Naive thymus-derived CD4-positive, alpha-beta T cell (primary cell): ENCODE measurements around the gene BBOX1. TPM values are rescaled to one million over a fixed set of nuclear protein-coding genes. Genes with fewer than 3 reads are reported as not detected.

Experiments used
- ATAC-seq: fragments of 150-1000 bp; cut with Tn5 transposase; 2 replicates; pipeline ENCODE4 v1.10.0; 2021; ENCODE audit warnings: mild to moderate bottlenecking, moderate library complexity
- CTCF ChIA-PET: fragments of 350-600 bp; sonication (Branson Sonifier 250); formaldehyde crosslinking; loops from one replicate; lab custom pipeline; 2021; ENCODE audit warnings: antibody characterized with exemption; lab: Charles Lee
- POLR2A ChIA-PET: fragments of 350-600 bp; sonication (Branson Sonifier 250); formaldehyde crosslinking; loops from one replicate; lab custom pipeline; 2021; ENCODE audit warnings: antibody characterized with exemption, inconsistent platforms; lab: Charles Lee
- DNase-seq, 9 donors: peaks; one replicate each; pipeline versions ENCODE4 v3.0.0 to v3.0.0-alpha.2; 2020 to 2022; ENCODE audit warnings: mixed read lengths in 1 of 9
- H3K27ac ChIP-seq: one replicate; pipeline ENCODE4 v1.7.0; 2013; ENCODE audit warnings: mild to moderate bottlenecking, low read depth, low read length, moderate library complexity
- H3K27me3 ChIP-seq, 2 donors: one replicate each; pipeline ENCODE4 v1.7.0; 2013; ENCODE audit warnings: low read length in 2 of 2, mild to moderate bottlenecking in 2 of 2, moderate library complexity in 2 of 2; ENCODE audit not compliant: control insufficient read depth in 2 of 2, insufficient read depth in 2 of 2
- H3K36me3 ChIP-seq, 3 experiments: 1 replicate in 2 of 3; 2 replicates in 1 of 3; pipeline ENCODE4 v1.7.0; 2013; ENCODE audit warnings: low read length in 3 of 3, mild to moderate bottlenecking in 3 of 3, moderate library complexity in 1 of 3; ENCODE audit not compliant: insufficient read depth in 3 of 3, control insufficient read depth in 2 of 3
- H3K4me1 ChIP-seq, 2 donors: one replicate each; pipeline ENCODE4 v1.7.0; 2013; ENCODE audit warnings: low read length in 2 of 2, mild to moderate bottlenecking in 2 of 2, moderate library complexity in 1 of 2; ENCODE audit not compliant: control insufficient read depth in 2 of 2, insufficient read depth in 2 of 2
- H3K4me3 ChIP-seq: 2 replicates; pipeline ENCODE4 v1.7.0; 2013; ENCODE audit warnings: mild to moderate bottlenecking, low read length
- H3K9me3 ChIP-seq, 3 experiments: 1 replicate in 2 of 3; 2 replicates in 1 of 3; pipeline ENCODE4 v1.7.0; 2013; ENCODE audit warnings: low read length in 3 of 3; ENCODE audit not compliant: control insufficient read depth in 2 of 3
- H3K27ac Mint-ChIP-seq, 9 donors: one replicate each; pipeline ENCODE4 v1.8.0; 2020 to 2022; ENCODE audit warnings: mixed read lengths in 9 of 9, mild to moderate bottlenecking in 8 of 9, moderate library complexity in 5 of 9, inconsistent platforms in 2 of 9
- H3K27me3 Mint-ChIP-seq, 5 donors: one replicate each; pipeline ENCODE4 v1.8.0; 2021 to 2022; ENCODE audit warnings: mixed read lengths in 5 of 5, mild to moderate bottlenecking in 1 of 5
- H3K36me3 Mint-ChIP-seq, 5 donors: one replicate each; pipeline ENCODE4 v1.8.0; 2020 to 2022; ENCODE audit warnings: mixed read lengths in 5 of 5, mild to moderate bottlenecking in 3 of 5, inconsistent platforms in 1 of 5
- H3K4me1 Mint-ChIP-seq, 7 donors: one replicate each; pipeline ENCODE4 v1.8.0; 2020 to 2022; ENCODE audit warnings: mixed read lengths in 7 of 7, mild to moderate bottlenecking in 3 of 7, inconsistent platforms in 1 of 7
- H3K4me3 Mint-ChIP-seq, 10 donors: one replicate each; pipeline ENCODE4 v1.8.0; 2020 to 2022; ENCODE audit warnings: mild to moderate bottlenecking in 10 of 10, mixed read lengths in 10 of 10, moderate library complexity in 6 of 10, inconsistent platforms in 2 of 10
- H3K9me3 Mint-ChIP-seq, 11 donors: one replicate each; pipeline ENCODE4 v1.8.0; 2020 to 2022; ENCODE audit warnings: mixed read lengths in 11 of 11, mild to moderate bottlenecking in 4 of 11, inconsistent platforms in 1 of 11, moderate library complexity in 1 of 11
- intact Hi-C, 2 donors: fragments of 100-400 bp; cut with micrococcal nuclease; formaldehyde crosslinking; loops; one replicate each; pipeline ENCODE4 v1.15.1; 2023
- polyA plus RNA-seq, 2 donors: library from polyadenylated mRNA; unstranded; fragments of 300-500 nt; fragmentation: Illumina TruSeq; gene quantifications; one replicate each; pipeline ENCODE4 v1.2.3, GENCODE V29; 2021
- total RNA-seq, 6 experiments: library from RNA in 5 of 6; stranded (reverse) in 5 of 6; gene quantifications; 1 replicate in 5 of 6; 2 replicates in 1 of 6; pipeline ENCODE4 v1.2.3 and lab custom pipeline; 2021 to 2026

Gene BBOX1, protein sequence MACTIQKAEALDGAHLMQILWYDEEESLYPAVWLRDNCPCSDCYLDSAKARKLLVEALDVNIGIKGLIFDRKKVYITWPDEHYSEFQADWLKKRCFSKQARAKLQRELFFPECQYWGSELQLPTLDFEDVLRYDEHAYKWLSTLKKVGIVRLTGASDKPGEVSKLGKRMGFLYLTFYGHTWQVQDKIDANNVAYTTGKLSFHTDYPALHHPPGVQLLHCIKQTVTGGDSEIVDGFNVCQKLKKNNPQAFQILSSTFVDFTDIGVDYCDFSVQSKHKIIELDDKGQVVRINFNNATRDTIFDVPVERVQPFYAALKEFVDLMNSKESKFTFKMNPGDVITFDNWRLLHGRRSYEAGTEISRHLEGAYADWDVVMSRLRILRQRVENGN
- total RNA-seq (not detected), polyA plus RNA-seq (not detected), total RNA-seq (lab: John Stamatoyannopoulos, UW) (not detected)

DNA sequence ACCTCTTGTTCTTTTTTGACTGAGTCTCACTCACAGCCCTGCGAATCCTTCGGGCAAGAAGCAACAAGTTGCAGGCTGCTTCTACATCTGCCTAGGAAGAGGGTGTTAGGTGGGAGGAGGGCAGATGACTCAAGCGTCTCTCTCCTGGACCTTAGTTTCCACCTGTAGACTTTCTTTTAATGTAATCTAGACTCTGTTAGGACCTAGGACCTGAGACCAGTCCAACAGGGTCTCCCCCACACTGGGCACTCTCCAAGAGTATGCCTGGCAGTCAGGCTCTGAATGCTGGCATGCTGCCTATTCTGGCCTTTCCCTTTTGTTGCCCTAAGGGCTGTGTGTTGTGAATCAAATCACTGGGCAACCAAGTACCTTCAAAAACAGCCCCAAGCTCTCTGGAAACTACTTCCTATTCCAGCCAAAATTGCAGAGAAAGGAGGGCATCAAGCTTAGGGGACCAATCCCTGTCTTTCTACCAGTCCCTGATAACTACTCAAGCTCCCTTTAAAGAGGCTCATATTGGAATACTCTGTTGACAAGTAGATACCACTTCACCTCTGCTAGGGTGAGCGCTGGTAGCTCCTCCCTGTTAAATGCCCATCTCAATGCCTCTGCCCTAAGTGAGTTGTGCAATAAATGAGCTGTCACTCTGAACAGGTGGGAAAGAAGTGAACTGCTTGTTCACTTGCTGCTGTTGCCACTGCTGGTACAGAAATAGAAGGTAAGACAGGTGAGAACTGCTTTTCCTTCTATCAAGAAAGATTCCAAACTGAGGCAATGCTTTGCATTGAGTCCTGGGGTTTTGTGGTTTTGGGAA is at the start of gene BBOX1:
TSS of gene BBOX1 (plus strand) at position 514 of the 814 bp plus-strand sequence. CDS start 14,616 bp downstream, outside the sequence.
- intact Hi-C loops: no loop called here
- Histone ChIP-seq H3K36me3 (no peaks in the 10 kb centered on the region), H3K9me3 (peaks cover 0 to 3% (median 0%) of the 10 kb centered on the region in 3 experiments), H3K4me1 (no peaks in the 10 kb centered on the region), H3K4me3 (no peak within 1 kb of the TSS), H3K27me3 (no peaks in the 10 kb centered on the region), H3K27ac (no peak within 1 kb of the TSS)
- no peak for DNase-seq
- Mint-ChIP-seq H3K27ac (no peak within 1 kb of the TSS), H3K4me1 (no peaks in the 10 kb centered on the region), H3K4me3 (no peak within 1 kb of the TSS), H3K27me3 (no peaks in the 10 kb centered on the region), H3K9me3 (peaks cover 4 to 34% (median 18%) of the 10 kb centered on the region in 11 donors), H3K36me3 (no peaks in the 10 kb centered on the region)
- no peak for ATAC-seq
- ChIA-PET CTCF (no interaction called here), POLR2A (no interaction called here)

DNA sequence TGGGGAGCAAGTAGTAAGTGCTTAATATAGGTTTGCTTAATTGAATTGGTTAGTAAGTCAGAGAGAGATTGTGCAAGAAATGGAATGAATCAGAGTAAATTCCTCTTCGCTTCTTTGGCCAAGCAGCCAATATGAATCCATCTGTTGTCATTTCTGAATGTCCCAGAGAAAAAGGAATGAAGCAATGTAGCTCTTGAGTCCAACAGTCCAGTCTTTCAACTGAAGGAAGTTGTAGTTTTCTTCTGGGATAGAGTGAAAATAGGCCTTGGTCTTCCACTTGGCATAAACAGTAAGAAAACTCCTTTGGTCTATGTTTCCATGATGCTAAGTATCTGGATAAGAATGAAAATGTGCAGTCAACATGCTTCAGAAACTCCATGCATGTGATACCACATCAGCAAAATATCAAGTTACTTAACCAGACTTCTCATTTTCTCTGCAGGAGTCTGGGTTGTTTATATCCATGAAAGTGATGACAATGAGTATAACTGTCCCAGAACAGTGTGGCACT is 48.5 kb upstream of the BBOX1 start:
- no peak for ATAC-seq

DNA sequence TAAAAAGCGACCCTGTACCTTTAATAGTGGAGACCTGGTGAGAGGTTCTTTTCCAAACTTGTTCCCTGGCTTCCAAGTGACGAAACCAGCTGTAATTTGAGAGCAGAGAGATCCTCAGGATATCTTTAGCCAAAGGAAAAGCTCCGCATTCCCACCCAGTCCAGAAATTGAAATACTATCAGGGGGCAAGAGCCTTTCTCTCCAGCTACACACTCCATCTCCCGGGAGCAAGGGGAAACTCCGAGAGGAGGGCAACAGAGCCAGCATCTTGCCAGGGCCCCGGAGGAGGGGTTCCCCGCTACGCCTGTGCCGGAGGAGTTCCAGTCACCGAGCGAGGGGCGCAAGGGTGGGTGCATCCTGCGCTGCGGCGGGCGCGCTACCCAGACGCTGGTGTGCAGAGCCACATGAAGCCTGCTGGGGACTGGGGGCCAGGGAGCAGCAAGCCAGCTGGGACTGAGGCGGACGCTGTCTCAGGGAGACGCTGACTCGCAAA is 46.6 kb upstream of the BBOX1 start, which contains the start of gene FIBIN:
TSS of gene FIBIN (plus strand) at position 148 of the 493 bp plus-strand sequence. CDS start 415 bp downstream, outside the sequence.
- Mint-ChIP-seq H3K27ac (no peak within 1 kb of the TSS), H3K4me1 (no peaks in the 10 kb centered on the region), H3K4me3 (no peak within 1 kb of the TSS), H3K36me3 (no peaks in the 10 kb centered on the region), H3K27me3 (peaks cover 0 to 14% (median 12%) of the 10 kb centered on the region in 5 donors), H3K9me3 (peaks cover 0 to 11% (median 3%) of the 10 kb centered on the region in 11 donors)
- ChIA-PET CTCF (no interaction called here), POLR2A (no interaction called here)
- DNase-seq: no peak
- Histone ChIP-seq H3K9me3 (no peaks in the 10 kb centered on the region), H3K4me3 (no peak within 1 kb of the TSS), H3K36me3 (no peaks in the 10 kb centered on the region), H3K27ac (no peak within 1 kb of the TSS), H3K4me1 (no peaks in the 10 kb centered on the region), H3K27me3 (no peaks in the 10 kb centered on the region)
- intact Hi-C loops: no loop called here
- ATAC-seq: no peak

More for the DNA sequence above, 48.5 kb upstream of the BBOX1 start:
- intact Hi-C loops: no loop called here
- Histone ChIP-seq H3K36me3 (no peaks in the 10 kb centered on the region), H3K27ac (no peak overlapping the region), H3K4me3 (no peak overlapping the region), H3K27me3 (no peaks in the 10 kb centered on the region), H3K4me1 (no peaks in the 10 kb centered on the region), H3K9me3 (no peaks in the 10 kb centered on the region)
- ChIA-PET POLR2A (no interaction called here), CTCF (no interaction called here)
- Mint-ChIP-seq H3K27ac (peak overlapping the region in 1 of 9 donors; percentile 3), H3K36me3 (no peaks in the 10 kb centered on the region), H3K4me1 (no peaks in the 10 kb centered on the region), H3K9me3 (peaks cover 0 to 11% (median 3%) of the 10 kb centered on the region in 11 donors), H3K27me3 (peaks cover 0 to 14% (median 12%) of the 10 kb centered on the region in 5 donors), H3K4me3 (no peak overlapping the region)
- no peak for DNase-seq

DNA sequence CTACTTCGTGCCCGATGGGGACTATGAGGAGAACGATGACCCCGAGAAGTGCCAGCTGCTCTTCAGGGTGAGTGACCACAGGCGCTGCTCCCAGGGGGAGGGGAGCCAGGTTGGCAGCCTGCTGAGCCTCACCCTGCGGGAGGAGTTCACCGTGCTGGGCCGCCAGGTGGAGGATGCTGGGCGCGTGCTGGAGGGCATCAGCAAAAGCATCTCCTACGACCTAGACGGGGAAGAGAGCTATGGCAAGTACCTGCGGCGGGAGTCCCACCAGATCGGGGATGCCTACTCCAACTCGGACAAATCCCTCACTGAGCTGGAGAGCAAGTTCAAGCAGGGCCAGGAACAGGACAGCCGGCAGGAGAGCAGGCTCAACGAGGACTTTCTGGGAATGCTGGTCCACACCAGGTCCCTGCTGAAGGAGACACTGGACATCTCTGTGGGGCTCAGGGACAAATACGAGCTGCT is 46.0 kb upstream of the BBOX1 start:
- ATAC-seq (no peak), DNase-seq (no peak)
- no peaks in the 10 kb centered on the region for H3K27me3 ChIP-seq
- Mint-ChIP-seq H3K27ac (no peak overlapping the region), H3K36me3 (no peaks in the 10 kb centered on the region), H3K4me3 (no peak overlapping the region), H3K4me1 (no peaks in the 10 kb centered on the region), H3K27me3 (peaks cover 0 to 14% (median 12%) of the 10 kb centered on the region in 5 donors), H3K9me3 (peaks cover 0 to 11% (median 0%) of the 10 kb centered on the region in 11 donors)
- no peaks in the 10 kb centered on the region for H3K36me3 ChIP-seq
- no peak overlapping the region for H3K27ac ChIP-seq
- POLR2A ChIA-PET: no interaction called here
- no peak overlapping the region for H3K4me3 ChIP-seq
- H3K9me3 ChIP-seq: no peaks in the 10 kb centered on the region
- CTCF ChIA-PET: no interaction called here
- intact Hi-C loops: no loop called here
- H3K4me1 ChIP-seq: no peaks in the 10 kb centered on the region

DNA sequence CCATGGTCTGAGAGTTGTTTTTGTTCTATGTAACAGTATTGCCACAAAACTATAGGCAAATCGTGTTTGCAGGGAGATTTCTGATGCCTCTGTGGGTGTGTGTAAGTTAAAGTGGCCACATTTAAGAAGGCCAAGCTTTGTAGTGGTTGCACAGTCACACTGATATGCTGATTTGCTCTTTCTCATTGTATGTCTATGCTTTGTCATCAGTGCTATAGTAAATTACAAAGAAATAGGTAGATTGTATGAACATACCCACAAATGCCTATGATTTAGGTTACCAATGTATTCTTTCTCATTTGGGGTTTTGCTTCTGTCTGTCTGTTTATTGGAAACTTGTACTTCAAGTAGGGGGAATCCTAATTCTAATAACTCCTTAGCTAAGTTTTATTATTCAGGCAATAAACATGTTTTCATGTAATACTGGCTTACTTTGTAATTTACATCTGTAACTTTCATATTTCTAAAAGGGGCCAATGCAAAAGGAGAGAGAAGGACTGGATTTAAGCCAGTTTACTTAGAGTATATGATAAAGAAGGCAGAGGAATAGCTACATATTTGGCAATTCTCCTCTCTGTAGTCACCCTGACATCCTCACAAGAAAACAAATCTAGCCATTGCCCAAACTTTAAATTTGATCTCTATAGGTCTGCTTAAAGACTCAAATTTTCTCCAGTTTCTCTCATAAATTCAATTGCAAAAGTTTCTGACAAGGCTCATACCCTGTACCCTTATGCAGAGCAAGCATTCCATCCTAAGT is 44.7 kb upstream of the BBOX1 start:
- no peaks in the 10 kb centered on the region for H3K36me3 ChIP-seq
- Mint-ChIP-seq H3K27ac (no peak overlapping the region), H3K4me3 (no peak overlapping the region), H3K27me3 (peaks cover 0 to 14% (median 12%) of the 10 kb centered on the region in 5 donors), H3K4me1 (no peaks in the 10 kb centered on the region), H3K9me3 (peaks cover 0 to 11% (median 0%) of the 10 kb centered on the region in 11 donors), H3K36me3 (no peaks in the 10 kb centered on the region)
- no peak overlapping the region for H3K4me3 ChIP-seq
- no peak for ATAC-seq
- no peak for DNase-seq
- H3K27me3 ChIP-seq: no peaks in the 10 kb centered on the region
- ChIA-PET CTCF (no interaction called here), POLR2A (no interaction called here)
- no peaks in the 10 kb centered on the region for H3K9me3 ChIP-seq
- H3K4me1 ChIP-seq: no peaks in the 10 kb centered on the region
- intact Hi-C loops: no loop called here
- H3K27ac ChIP-seq: no peak overlapping the region

DNA sequence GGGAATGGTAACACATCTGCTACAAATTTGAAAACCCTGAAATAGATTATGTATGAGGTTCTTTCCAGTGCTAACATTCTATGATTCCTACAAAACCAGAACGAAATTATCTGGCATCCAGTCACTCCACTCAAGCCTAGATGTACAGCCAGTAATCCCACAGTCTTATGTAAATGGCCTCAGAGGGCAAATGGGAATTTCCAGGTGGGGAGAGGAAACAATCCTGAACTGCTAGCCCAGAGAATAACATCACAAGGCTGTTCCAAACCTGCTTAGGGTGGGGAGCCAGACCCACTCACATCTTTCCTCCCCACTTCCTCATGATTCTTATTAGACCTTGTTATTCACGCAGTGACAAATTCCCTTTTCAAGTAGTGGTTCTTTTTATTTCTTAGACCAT is 43.2 kb upstream of the BBOX1 start:
- H3K4me3 ChIP-seq: no peak overlapping the region
- Mint-ChIP-seq H3K36me3 (no peaks in the 10 kb centered on the region), H3K27me3 (peaks cover 0 to 14% (median 4%) of the 10 kb centered on the region in 5 donors), H3K9me3 (peaks cover 0 to 5% (median 1%) of the 10 kb centered on the region in 11 donors), H3K4me3 (no peak overlapping the region), H3K4me1 (no peaks in the 10 kb centered on the region), H3K27ac (no peak overlapping the region)
- DNase-seq (no peak), ATAC-seq (no peak)
- H3K9me3 ChIP-seq: no peaks in the 10 kb centered on the region
- intact Hi-C loops: no loop called here
- ChIA-PET POLR2A (no interaction called here), CTCF (no interaction called here)
- no peak overlapping the region for H3K27ac ChIP-seq
- no peaks in the 10 kb centered on the region for H3K4me1 ChIP-seq
- H3K36me3 ChIP-seq: no peaks in the 10 kb centered on the region
- no peaks in the 10 kb centered on the region for H3K27me3 ChIP-seq
